HCT116 (cell line): ENCODE measurements around the gene LRIT3. TPM values are rescaled to one million over a fixed set of nuclear protein-coding genes. Genes with fewer than 3 reads are reported as not detected.
A peak's percentile ranks its signal among the peaks of the same experiment; 100 is the strongest.

Experiments used
- ATAC-seq: fragments of 200-7000 bp; cut with Tn5 transposase; 2 replicates; pipeline ENCODE4 v1.9.1; 2020; ENCODE audit warnings: mild to moderate bottlenecking, moderate library complexity
- BruUV-seq: library from RNA; stranded (reverse); fragments of 400-500 nt; replicated peaks from 2 replicates; lab custom pipeline; 2021; lab: Mats Ljungman, UMichigan
- CTCF ChIA-PET: fragments of 300-600 bp; sonication (Branson Sonifier 250); formaldehyde crosslinking; loops from one replicate; lab custom pipeline; 2021; ENCODE audit warnings: antibody characterized with exemption; lab: Charles Lee
- POLR2A ChIA-PET: fragments of 300-600, 350-600 bp; sonication (Branson Sonifier 250); formaldehyde crosslinking; loops from one replicate; lab custom pipeline; 2021; ENCODE audit warnings: antibody characterized with exemption; lab: Charles Lee
- RAD21 ChIA-PET, 2 experiments: fragments of 300-600 bp; sonication (Branson Sonifier 250); formaldehyde crosslinking; loops; one replicate each; lab custom pipeline; 2023; ENCODE audit warnings: low total read pairs in 2 of 2; ENCODE audit not compliant: uncharacterized antibody in 2 of 2, unreplicated experiment in 2 of 2, low non-redundant PET in 1 of 2; lab: Charles Lee
- DNase-seq: peaks from one replicate; pipeline ENCODE4 v3.0.0-alpha.2; 2010; ENCODE audit warnings: low read depth, low spot score
- H2AFZ ChIP-seq: fragments of 200-600 bp; shearing (Covaris generic), sonication (generic); 2 replicates; pipeline ENCODE4 v1.6.1; 2017; ENCODE audit warnings: low read depth, mixed run types, mixed read lengths, antibody characterized with exemption, low read length; ENCODE audit not compliant: poor library complexity, severe bottlenecking
- H3K27ac ChIP-seq: 2 replicates; pipeline ENCODE4 v1.5.1; 2012; ENCODE audit warnings: low read depth, low read length
- H3K27me3 ChIP-seq: fragments of 200-600 bp; sonication (generic); 2 replicates; pipeline ENCODE4 v1.6.1; 2016; ENCODE audit warnings: mixed run types, low read length, mixed read lengths; ENCODE audit not compliant: insufficient read depth
- H3K36me3 ChIP-seq, 2 experiments: fragments of 200-500 bp in 1 of 2; fragments of 200-600 bp in 1 of 2; sonication (Bioruptor generic) in 1 of 2; sonication (generic) in 1 of 2; 2 replicates each; pipeline versions ENCODE4 v1.5.1 to v1.6.1; 2014 to 2016; ENCODE audit warnings: low read length in 2 of 2, inconsistent platforms in 1 of 2, mixed read lengths in 1 of 2, mixed run types in 1 of 2; ENCODE audit not compliant: insufficient read depth in 2 of 2, control insufficient read depth in 1 of 2
- H3K4me1 ChIP-seq, 2 experiments: fragments of 200-600 bp in 1 of 2; sonication (generic) in 1 of 2; 2 replicates each; pipeline versions ENCODE4 v1.5.1 to v1.6.1; 2012 to 2017; ENCODE audit warnings: low read length in 2 of 2, inconsistent platforms in 1 of 2, mild to moderate bottlenecking in 1 of 2, mixed read lengths in 1 of 2, mixed run types in 1 of 2, moderate library complexity in 1 of 2; ENCODE audit not compliant: insufficient read depth in 2 of 2, control insufficient read depth in 1 of 2
- H3K4me2 ChIP-seq: fragments of 200-600 bp; sonication (generic); 2 replicates; pipeline ENCODE4 v1.6.1; 2017; ENCODE audit warnings: mixed run types, low read length, mixed read lengths
- H3K4me3 ChIP-seq, 2 experiments: fragments of 200-600 bp in 1 of 2; sonication (generic) in 1 of 2; replicated peaks in 1 of 2; 2 replicates each; pipeline ENCODE4 v1.5.1; 2011 to 2016; ENCODE audit warnings: low read length in 2 of 2, control low read depth in 1 of 2, low read depth in 1 of 2, mild to moderate bottlenecking in 1 of 2, mixed read lengths in 1 of 2, mixed run types in 1 of 2
- H3K79me2 ChIP-seq: fragments of 200-600 bp; sonication (generic); 2 replicates; pipeline ENCODE4 v1.6.1; 2017; ENCODE audit warnings: mild to moderate bottlenecking, mixed run types, low read length, moderate library complexity, mixed read lengths; ENCODE audit not compliant: insufficient read depth
- H3K9ac ChIP-seq: fragments of 200-600 bp; sonication (generic); 2 replicates; pipeline ENCODE4 v1.6.1; 2016; ENCODE audit warnings: low read length, mixed read lengths
- H3K9me2 ChIP-seq: fragments of 200-600 bp; sonication (generic), shearing (Covaris generic); 2 replicates; pipeline ENCODE4 v1.6.1; 2017; ENCODE audit warnings: mixed run types, mild to moderate bottlenecking, moderate library complexity; ENCODE audit not compliant: insufficient read depth
- H3K9me3 ChIP-seq, 2 experiments: fragments of 200-500 bp in 1 of 2; fragments of 200-600 bp in 1 of 2; sonication (Bioruptor generic) in 1 of 2; sonication (generic) in 1 of 2; 2 replicates each; pipeline ENCODE4 v1.6.1; 2014 to 2017; ENCODE audit warnings: low read length in 2 of 2, mixed read lengths in 2 of 2, inconsistent platforms in 1 of 2, low read depth in 1 of 2, mild to moderate bottlenecking in 1 of 2, mixed run types in 1 of 2, moderate library complexity in 1 of 2; ENCODE audit not compliant: control insufficient read depth in 1 of 2, insufficient read depth in 1 of 2
- H4K20me1 ChIP-seq: fragments of 200-600 bp; sonication (generic), shearing (Covaris generic); 2 replicates; pipeline ENCODE4 v1.6.1; 2017; ENCODE audit warnings: mixed run types, mild to moderate bottlenecking, moderate library complexity; ENCODE audit not compliant: insufficient read depth
- CTCF ChIP-seq, 3 experiments: fragments of 200-600 bp in 1 of 3; sonication (generic) in 1 of 3; IDR thresholded peaks in 2 of 3; conservative IDR thresholded peaks in 1 of 3; 2 replicates each; pipeline ENCODE4 v1.5.1; 2012 to 2017; ENCODE audit warnings: low read depth in 2 of 3, low read length in 2 of 3, antibody characterized with exemption in 1 of 3, borderline replicate concordance in 1 of 3, control low read depth in 1 of 3, mild to moderate bottlenecking in 1 of 3, mixed read lengths in 1 of 3, mixed run types in 1 of 3, moderate library complexity in 1 of 3; ENCODE audit not compliant: insufficient read depth in 1 of 3
- EGR1 ChIP-seq: IDR thresholded peaks from 2 replicates; pipeline ENCODE4 v1.6.1; 2012; ENCODE audit warnings: low read depth
- EZH2 ChIP-seq: fragments of 200-600 bp; sonication (generic); IDR thresholded peaks from 2 replicates; pipeline ENCODE4 v1.6.1; 2017; ENCODE audit warnings: antibody characterized with exemption, mixed run types
- EZH2phosphoT487 ChIP-seq: fragments of 200-600 bp; IDR thresholded peaks from 2 replicates; pipeline ENCODE4 v1.6.1; 2018; ENCODE audit warnings: antibody characterized with exemption, borderline replicate concordance
- FOSL1 ChIP-seq: IDR thresholded peaks from 2 replicates; pipeline ENCODE4 v1.6.1; 2012; ENCODE audit warnings: low read depth
- JUND ChIP-seq: IDR thresholded peaks from 2 replicates; pipeline ENCODE4 v1.6.1; 2012
- POLR2A ChIP-seq: IDR thresholded peaks from 2 replicates; pipeline ENCODE4 v1.7.0; 2011; ENCODE audit warnings: borderline replicate concordance; ENCODE audit not compliant: insufficient read depth, insufficient read length; ENCODE audit errors: extremely low read depth
- RAD21 ChIP-seq: IDR thresholded peaks from 2 replicates; pipeline ENCODE4 v1.6.1; 2012; ENCODE audit warnings: low read depth, mild to moderate bottlenecking
- SIN3A ChIP-seq: IDR thresholded peaks from 2 replicates; pipeline ENCODE4 v1.6.1; 2012; ENCODE audit warnings: low read depth
- SP1 ChIP-seq: IDR thresholded peaks from 2 replicates; pipeline ENCODE4 v1.6.1; 2012; ENCODE audit warnings: low read depth
- SRF ChIP-seq: IDR thresholded peaks from 2 replicates; pipeline ENCODE4 v1.6.1; 2012; ENCODE audit warnings: low read depth
- TCF7L2 ChIP-seq: IDR thresholded peaks from 2 replicates; pipeline ENCODE4 v1.7.0; 2011; ENCODE audit warnings: borderline replicate concordance, inconsistent platforms; ENCODE audit not compliant: insufficient read depth, insufficient read length; ENCODE audit errors: extremely low read depth
- YY1 ChIP-seq: IDR thresholded peaks from 2 replicates; pipeline ENCODE4 v1.6.1; 2011; ENCODE audit warnings: low read length, low read depth, moderate library complexity, mild to moderate bottlenecking; ENCODE audit not compliant: insufficient replicate concordance; ENCODE audit errors: extremely low read depth
- ZNF274 ChIP-seq: fragments of 200-500 bp; sonication (Bioruptor generic); IDR thresholded peaks from 2 replicates; pipeline ENCODE4 v1.6.1; 2014; ENCODE audit warnings: mild to moderate bottlenecking, low read depth, low read length, inconsistent platforms
- intact Hi-C: fragments of 100-400 bp; cut with micrococcal nuclease; formaldehyde crosslinking; loops from 2 replicates; pipeline ENCODE4 v1.10.0; 2022
- total RNA-seq: library from RNA; stranded (reverse); gene quantifications from one replicate; pipeline ENCODE4 v1.2.1, GENCODE V29; 2021; ENCODE audit not compliant: unreplicated experiment
- TF ChIP-seq, protein P1 (sequence below): IDR thresholded peaks from 2 replicates; pipeline ENCODE4 v1.6.1; 2012
- TF ChIP-seq, protein P2 (sequence below): IDR thresholded peaks from 2 replicates; pipeline ENCODE4 v1.6.1; 2012
- TF ChIP-seq, protein P3 (sequence below): IDR thresholded peaks from 2 replicates; pipeline ENCODE4 v1.6.1; 2012; ENCODE audit warnings: low read depth

LRIT3 gene
- total RNA-seq, 1 experiment from 2014 or later: 0.47 TPM

GRCh38 chr4:109815151-109816081, 32.5 kb upstream of the LRIT3 start, which contains the start of gene GAR1:
Gene GAR1, plus strand, starts transcription at chr4:109815762. Its CDS starts 403 bp downstream, at chr4:109816165.
- CTCF ChIA-PET: interaction anchor here (0.7 to 1.1 kb wide), 4 partner anchors 11 to 390 kb away, joined by 3 to 4 read pairs (median 4); no protein-coding TSS in a partner anchor
- peak; percentile 96 for ATAC-seq
- TF ChIP-seq SRF: peak; percentile 91
- no peak for TF ChIP-seq RAD21
- no peak for TF ChIP-seq ZNF274
- TF ChIP-seq SIN3A: peak; percentile 89
- peak; percentile 60 for TF ChIP-seq POLR2A
- TF ChIP-seq TCF7L2: peak; percentile 85
- TF ChIP-seq, protein P1, sequence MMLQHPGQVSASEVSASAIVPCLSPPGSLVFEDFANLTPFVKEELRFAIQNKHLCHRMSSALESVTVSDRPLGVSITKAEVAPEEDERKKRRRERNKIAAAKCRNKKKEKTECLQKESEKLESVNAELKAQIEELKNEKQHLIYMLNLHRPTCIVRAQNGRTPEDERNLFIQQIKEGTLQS: no peak
- TF ChIP-seq YY1: peak; percentile 3
- no peak for TF ChIP-seq CTCF (IDR thresholded peaks at IDR 0.05 in 2 of 3, conservative IDR thresholded peaks at IDR 0.05 in 1 of 3; ENCODE audit: borderline replicate concordance in 1 of 3, insufficient read depth in 1 of 3, low read depth in 2 of 3, low read length in 2 of 3)
- TF ChIP-seq FOSL1: no peak
- TF ChIP-seq EZH2: no peak
- TF ChIP-seq, protein P2, sequence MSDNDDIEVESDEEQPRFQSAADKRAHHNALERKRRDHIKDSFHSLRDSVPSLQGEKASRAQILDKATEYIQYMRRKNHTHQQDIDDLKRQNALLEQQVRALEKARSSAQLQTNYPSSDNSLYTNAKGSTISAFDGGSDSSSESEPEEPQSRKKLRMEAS: peak; percentile 99
- TF ChIP-seq JUND: no peak
- no peak for TF ChIP-seq EGR1
- no peak for TF ChIP-seq EZH2phosphoT487
- TF ChIP-seq, protein P3, sequence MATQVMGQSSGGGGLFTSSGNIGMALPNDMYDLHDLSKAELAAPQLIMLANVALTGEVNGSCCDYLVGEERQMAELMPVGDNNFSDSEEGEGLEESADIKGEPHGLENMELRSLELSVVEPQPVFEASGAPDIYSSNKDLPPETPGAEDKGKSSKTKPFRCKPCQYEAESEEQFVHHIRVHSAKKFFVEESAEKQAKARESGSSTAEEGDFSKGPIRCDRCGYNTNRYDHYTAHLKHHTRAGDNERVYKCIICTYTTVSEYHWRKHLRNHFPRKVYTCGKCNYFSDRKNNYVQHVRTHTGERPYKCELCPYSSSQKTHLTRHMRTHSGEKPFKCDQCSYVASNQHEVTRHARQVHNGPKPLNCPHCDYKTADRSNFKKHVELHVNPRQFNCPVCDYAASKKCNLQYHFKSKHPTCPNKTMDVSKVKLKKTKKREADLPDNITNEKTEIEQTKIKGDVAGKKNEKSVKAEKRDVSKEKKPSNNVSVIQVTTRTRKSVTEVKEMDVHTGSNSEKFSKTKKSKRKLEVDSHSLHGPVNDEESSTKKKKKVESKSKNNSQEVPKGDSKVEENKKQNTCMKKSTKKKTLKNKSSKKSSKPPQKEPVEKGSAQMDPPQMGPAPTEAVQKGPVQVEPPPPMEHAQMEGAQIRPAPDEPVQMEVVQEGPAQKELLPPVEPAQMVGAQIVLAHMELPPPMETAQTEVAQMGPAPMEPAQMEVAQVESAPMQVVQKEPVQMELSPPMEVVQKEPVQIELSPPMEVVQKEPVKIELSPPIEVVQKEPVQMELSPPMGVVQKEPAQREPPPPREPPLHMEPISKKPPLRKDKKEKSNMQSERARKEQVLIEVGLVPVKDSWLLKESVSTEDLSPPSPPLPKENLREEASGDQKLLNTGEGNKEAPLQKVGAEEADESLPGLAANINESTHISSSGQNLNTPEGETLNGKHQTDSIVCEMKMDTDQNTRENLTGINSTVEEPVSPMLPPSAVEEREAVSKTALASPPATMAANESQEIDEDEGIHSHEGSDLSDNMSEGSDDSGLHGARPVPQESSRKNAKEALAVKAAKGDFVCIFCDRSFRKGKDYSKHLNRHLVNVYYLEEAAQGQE: no peak
- TF ChIP-seq SP1: peak; percentile 72

More at GRCh38 chr4:109815151-109816081, 32.5 kb upstream of the LRIT3 start, which contains the start of gene GAR1:
- RAD21 ChIA-PET: no interaction called here
- Histone ChIP-seq H3K79me2 (peaks cover 50% of the 10 kb centered on the region), H3K9ac (peak within 1 kb of the TSS; percentile 96), H3K4me1 (peaks cover 10 to 16% of the 10 kb centered on the region in 2 experiments; a peak in 3 of 4 replicates), H3K27me3 (no peaks in the 10 kb centered on the region), H3K4me2 (peak within 1 kb of the TSS; percentile 89), H3K9me3 (no peaks in the 10 kb centered on the region), H2AFZ (peak within 1 kb of the TSS; percentile 80), H3K36me3 (peaks cover 12 to 24% of the 10 kb centered on the region in 2 experiments), H4K20me1 (no peaks in the 10 kb centered on the region), H3K4me3 (peak within 1 kb of the TSS; percentile 81 to 98), H3K27ac (peak within 1 kb of the TSS; percentile 69), H3K9me2 (no peaks in the 10 kb centered on the region)
- POLR2A ChIA-PET: interaction anchor here (0.6 to 0.8 kb wide), 2 partner anchors 84 to 400 kb away, joined by 3 read pairs; no protein-coding TSS in a partner anchor
- peak; percentile 93 for DNase-seq
- TSS peak; percentile 71 for BruUV-seq
- intact Hi-C loops: loop anchor here (5.0 kb wide), 1 partner anchor 113 kb away; the partner anchor contains the start of gene CASP6
